Suprapubic skin (tissue), 4 donors: ENCODE results near the gene FASTK. TPM values are rescaled to one million over a fixed set of nuclear protein-coding genes. Genes with fewer than 3 reads are reported as not detected.

ENCODE experiments used
- DNase-seq, 2 donors: peaks; one replicate each; pipeline ENCODE4 v3.0.0-alpha.2; 2019; ENCODE audit warnings: low spot score in 2 of 2
- H3K27ac ChIP-seq: fragments of 200-600 bp; sonication (generic); one replicate; pipeline ENCODE4 v1.5.1; 2019
- H3K27me3 ChIP-seq: fragments of 200-600 bp; sonication (generic); one replicate; pipeline ENCODE4 v1.5.1; 2019
- H3K36me3 ChIP-seq: fragments of 200-600 bp; sonication (generic); one replicate; pipeline ENCODE4 v1.5.1; 2019
- H3K4me1 ChIP-seq: fragments of 200-600 bp; sonication (generic); one replicate; pipeline ENCODE4 v1.5.1; 2019
- H3K4me3 ChIP-seq: fragments of 200-600 bp; sonication (generic); one replicate; pipeline ENCODE4 v1.5.1; 2019; ENCODE audit warnings: mild to moderate bottlenecking
- H3K9me3 ChIP-seq: fragments of 200-600 bp; sonication (generic); one replicate; pipeline ENCODE4 v1.5.1; 2019
- CTCF ChIP-seq, 2 donors: fragments of 200-600 bp in 1 of 2; fragments of 450-650 bp in 1 of 2; sonication (generic) in 1 of 2; IDR thresholded peaks; one replicate each; pipeline ENCODE4 v1.5.1; 2016 to 2019; ENCODE audit warnings: antibody characterized with exemption in 2 of 2, mild to moderate bottlenecking in 1 of 2, moderate library complexity in 1 of 2
- EP300 ChIP-seq: sonication (generic); formaldehyde crosslinking; IDR thresholded peaks from one replicate; pipeline ENCODE4 v1.6.1; 2017; ENCODE audit warnings: antibody characterized with exemption
- POLR2A ChIP-seq, 2 donors: fragments of 450-650 bp; IDR thresholded peaks; one replicate each; pipeline ENCODE4 v1.6.1; 2017; ENCODE audit warnings: antibody characterized with exemption in 2 of 2, mild to moderate bottlenecking in 2 of 2, moderate library complexity in 2 of 2
- POLR2AphosphoS5 ChIP-seq, 3 donors: sonication (generic); formaldehyde crosslinking; IDR thresholded peaks; one replicate each; pipeline ENCODE4 v1.6.1; 2017; ENCODE audit warnings: antibody characterized with exemption in 3 of 3
- WGBS: methylation state at CpG from one replicate; pipeline ENCODE4 v1.1.5; 2018; 5-methylcytosine and 5-hydroxymethylcytosine counted together
- total RNA-seq, 4 donors: library from RNA; depleted of rRNA; stranded (reverse); fragments of >200 nt; gene quantifications; one replicate each; pipeline ENCODE4 v1.1.0, GENCODE V29; 2016

The FASTK gene
- total RNA-seq, 4 donors from 2014 or later: 76.8 to 102 (median 90.9) TPM

- no peak for TF ChIP-seq POLR2A (IDR thresholded peaks at IDR 0.05)
- no peak for TF ChIP-seq POLR2AphosphoS5 (IDR thresholded peaks at IDR 0.05)
- no peak for TF ChIP-seq EP300
- Histone ChIP-seq H3K27ac (no peak overlapping the region), H3K27me3 (no peaks in the 10 kb centered on the region), H3K36me3 (peaks cover 70% of the 10 kb centered on the region), H3K4me3 (no peak overlapping the region), H3K4me1 (peaks cover 43% of the 10 kb centered on the region), H3K9me3 (no peaks in the 10 kb centered on the region)
- DNase-seq: no peak
- WGBS: 93% methylated on average over 19 of the region's 22 CpGs
Measured at GRCh38 chr7:151120896-151121295, 40.3 kb upstream of the FASTK start.

- H3K27me3 ChIP-seq: no peaks in the 10 kb centered on the region
- H3K36me3 ChIP-seq: peaks cover 68% of the 10 kb centered on the region
- H3K27ac ChIP-seq: no peak overlapping the region
- no peaks in the 10 kb centered on the region for H3K9me3 ChIP-seq
- no peak for DNase-seq
- H3K4me1 ChIP-seq: peaks cover 37% of the 10 kb centered on the region
- no peak overlapping the region for H3K4me3 ChIP-seq
- TF ChIP-seq POLR2AphosphoS5 (IDR thresholded peaks at IDR 0.05): no peak
- TF ChIP-seq CTCF (IDR thresholded peaks at IDR 0.05): no peak
- WGBS: 86% methylated on average over 21 of the region's 27 CpGs
Measured at GRCh38 chr7:151119902-151120301, 39.3 kb upstream of the FASTK start.

- WGBS: 96% methylated on average over 11 of the region's 13 CpGs
- H3K27me3 ChIP-seq: no peaks in the 10 kb centered on the region
- no peak overlapping the region for H3K4me3 ChIP-seq
- no peaks in the 10 kb centered on the region for H3K9me3 ChIP-seq
- H3K27ac ChIP-seq: no peak overlapping the region
- H3K4me1 ChIP-seq: peaks cover 33% of the 10 kb centered on the region
- no peak for DNase-seq
- H3K36me3 ChIP-seq: peaks cover 63% of the 10 kb centered on the region
- TF ChIP-seq POLR2A (IDR thresholded peaks at IDR 0.05) (no peak), CTCF (IDR thresholded peaks at IDR 0.05) (no peak)
Measured at GRCh38 chr7:151119055-151119415, 38.4 kb upstream of the FASTK start.

- WGBS: 93% methylated on average over 33 of the region's 38 CpGs
- no peak overlapping the region for H3K4me3 ChIP-seq
- DNase-seq: no peak
- TF ChIP-seq POLR2AphosphoS5 (IDR thresholded peaks at IDR 0.05) (no peak), CTCF (IDR thresholded peaks at IDR 0.05) (no peak), EP300 (no peak), POLR2A (IDR thresholded peaks at IDR 0.05) (no peak)
- H3K27ac ChIP-seq: no peak overlapping the region
- no peaks in the 10 kb centered on the region for H3K9me3 ChIP-seq
- H3K36me3 ChIP-seq: peaks cover 58% of the 10 kb centered on the region
- peaks cover 40% of the 10 kb centered on the region for H3K4me1 ChIP-seq
- H3K27me3 ChIP-seq: no peaks in the 10 kb centered on the region
Measured at GRCh38 chr7:151118108-151119054, 37.8 kb upstream of the FASTK start.

- Histone ChIP-seq H3K27me3 (no peaks in the 10 kb centered on the region), H3K9me3 (no peaks in the 10 kb centered on the region), H3K27ac (no peak overlapping the region), H3K4me1 (peaks cover 42% of the 10 kb centered on the region), H3K36me3 (peaks cover 50% of the 10 kb centered on the region), H3K4me3 (peak overlapping the region; percentile 55)
- WGBS: 28% methylated on average over 7 of the region's 12 CpGs
- no peak for DNase-seq
- TF ChIP-seq POLR2AphosphoS5 (IDR thresholded peaks at IDR 0.05) (no peak), POLR2A (IDR thresholded peaks at IDR 0.05) (no peak), CTCF (IDR thresholded peaks at IDR 0.05) (no peak), EP300 (no peak)
Measured at GRCh38 chr7:151117565-151117964, 37.0 kb upstream of the FASTK start.
